ENCODE results near the gene DTX1. TPM values are rescaled to one million over a fixed set of nuclear protein-coding genes. Genes with fewer than 3 reads are reported as not detected.
A peak's percentile ranks its signal among the peaks of the same experiment; 100 is the strongest.

The DTX1 gene
- total RNA-seq, 1 donor from 2014 or later, result 69.9 TPM

GRCh38 chr12:113054948-113055486, 1.5 kb upstream of the DTX1 start:
- no peak for DNase-seq (ENCODE audit: low spot score)

DNA sequence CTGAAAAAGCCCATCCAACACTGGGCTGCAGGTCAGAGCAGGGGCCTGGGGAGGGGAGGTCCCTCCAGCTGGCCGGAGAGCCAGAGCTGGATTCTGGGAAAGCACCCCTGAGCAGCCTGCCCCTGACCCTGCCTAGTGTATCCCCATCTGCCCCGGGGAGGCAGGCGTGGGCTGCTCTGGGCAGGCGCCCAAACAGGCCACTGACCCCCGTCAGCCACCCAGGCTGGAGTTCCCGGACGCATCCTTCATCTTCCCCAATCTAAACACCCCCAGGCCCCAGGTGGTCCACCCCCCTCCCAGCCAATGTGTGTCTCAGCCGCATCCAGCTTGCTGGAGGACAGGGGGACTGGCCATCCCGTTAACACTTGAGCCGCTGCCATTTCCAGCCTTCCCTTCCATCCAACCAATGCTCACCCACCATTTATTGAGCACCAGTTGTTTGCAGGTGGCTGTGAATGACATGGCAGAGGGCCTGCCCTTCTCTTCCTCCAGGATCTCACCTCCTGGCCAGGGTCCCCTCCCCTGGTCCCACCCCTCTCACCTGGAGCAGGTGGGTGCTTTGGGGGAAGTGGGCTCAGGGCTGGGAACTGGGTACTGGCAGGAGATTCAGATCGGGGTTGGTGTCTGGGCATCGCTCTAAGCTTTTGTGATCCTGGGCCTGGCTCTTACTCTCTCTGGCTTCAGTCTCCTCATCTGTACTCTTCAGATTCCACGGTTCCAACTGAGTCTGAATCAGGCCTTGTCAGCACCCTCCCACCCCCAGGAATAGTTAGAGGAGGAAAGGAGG, 743 bp upstream of the DTX1 start:
- DNase-seq (ENCODE audit: low spot score), result no peak

GRCh38 chr12:113056381-113056630, 224 bp upstream of the DTX1 start:
- no peak for DNase-seq (ENCODE audit: low spot score)

DNA sequence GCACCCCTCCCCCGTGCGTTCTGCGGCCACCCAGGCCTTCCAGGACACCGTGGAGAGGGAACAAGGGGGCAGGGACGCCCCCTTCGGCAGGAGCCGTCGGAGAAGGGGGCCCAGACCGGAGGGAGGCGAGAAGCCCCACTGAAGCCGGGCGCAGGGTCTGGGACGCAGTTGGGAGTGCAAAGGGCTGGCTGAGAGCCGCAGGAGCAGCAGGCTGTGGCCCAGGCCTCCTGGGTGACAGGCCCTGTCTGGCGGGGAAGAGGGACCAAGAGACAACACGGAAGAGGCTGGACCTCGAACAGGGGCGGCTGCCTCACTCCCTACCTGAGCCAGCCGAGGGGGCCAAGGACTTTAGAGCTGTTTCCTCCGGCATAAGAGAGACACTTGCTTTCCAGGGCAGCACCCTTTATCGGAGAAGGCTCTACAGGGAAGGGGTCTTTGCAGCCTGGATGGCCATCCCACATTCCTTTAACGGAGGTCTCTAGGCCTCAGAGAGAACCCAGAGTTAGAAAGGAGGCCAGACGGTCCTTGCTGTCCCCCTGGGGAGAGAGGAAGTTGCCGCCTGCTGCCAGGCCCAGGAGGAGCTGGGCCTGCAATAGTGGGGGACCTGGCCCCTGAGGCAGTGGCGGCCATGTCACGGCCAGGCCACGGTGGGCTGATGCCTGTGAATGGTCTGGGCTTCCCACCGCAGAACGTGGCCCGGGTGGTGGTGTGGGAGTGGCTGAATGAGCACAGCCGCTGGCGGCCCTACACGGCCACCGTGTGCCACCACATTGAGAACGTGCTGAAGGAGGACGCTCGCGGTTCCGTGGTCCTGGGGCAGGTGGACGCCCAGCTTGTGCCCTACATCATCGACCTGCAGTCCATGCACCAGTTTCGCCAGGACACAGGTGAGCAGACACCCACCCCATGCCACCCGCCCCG, 1.3 kb downstream of the DTX1 start:
- DNase-seq (ENCODE audit: low spot score), result peak; percentile 87

- DNase-seq (ENCODE audit: low spot score), result no peak
Measured at GRCh38 chr12:113058553-113058952, 2.0 kb downstream of the DTX1 start.

DNA sequence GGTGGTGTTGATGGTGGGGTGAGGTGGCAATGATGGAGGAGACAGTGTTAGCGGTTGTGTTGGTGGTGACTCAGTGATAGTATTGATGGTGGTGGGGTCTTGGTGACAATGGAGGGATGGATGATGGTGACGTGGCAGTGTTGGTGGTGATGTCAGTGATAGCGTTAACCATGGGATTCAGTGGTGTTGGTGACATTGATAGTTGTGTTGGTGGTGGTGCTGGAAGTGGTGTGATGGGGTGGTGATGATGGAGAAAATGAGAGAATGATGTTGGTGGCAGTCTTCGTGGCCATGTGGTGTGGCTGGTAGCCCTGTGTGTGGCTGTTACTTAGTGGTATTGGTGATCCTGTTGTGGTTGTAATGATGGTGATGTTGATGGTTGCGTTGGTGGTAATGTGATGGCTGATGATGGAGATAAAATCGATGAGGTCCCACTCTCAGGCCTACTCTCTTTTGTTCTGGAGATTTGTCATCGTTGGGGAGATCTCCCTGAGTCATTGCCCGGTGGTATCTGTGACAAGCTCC, 2.6 kb downstream of the DTX1 start:
- DNase-seq (ENCODE audit: low spot score), result no peak

DNA sequence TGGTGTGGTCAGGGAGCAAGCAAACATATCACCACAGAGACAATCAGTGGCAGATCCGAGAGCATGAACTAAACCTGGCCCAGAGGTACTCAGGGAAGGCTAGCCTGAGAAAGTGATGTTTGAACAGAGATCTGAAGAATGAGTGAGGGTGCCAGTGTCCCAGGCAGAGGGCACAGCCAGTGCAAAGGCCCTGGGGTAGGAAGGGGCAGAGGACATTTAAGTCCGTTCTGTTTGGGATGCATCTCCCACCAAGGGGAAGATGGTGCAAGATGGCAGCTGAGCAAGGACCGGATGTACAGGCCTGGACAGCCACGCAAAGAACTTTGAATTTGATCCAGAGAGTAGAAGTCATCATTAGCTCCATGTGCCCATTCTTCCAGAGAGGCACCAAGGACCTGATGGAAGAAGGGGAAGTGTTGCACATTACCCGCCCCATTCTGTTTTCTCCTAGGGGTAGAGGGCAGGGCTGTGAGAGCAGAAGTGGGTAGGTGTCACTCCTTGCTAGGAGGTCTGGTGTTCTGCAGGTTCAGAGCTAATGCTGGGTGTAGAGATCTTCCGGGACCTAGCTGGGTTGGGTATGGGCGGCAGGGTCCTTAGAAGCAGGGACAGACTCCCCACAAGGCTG, 3.9 kb downstream of the DTX1 start:
- DNase-seq (ENCODE audit: low spot score), result no peak

DNA sequence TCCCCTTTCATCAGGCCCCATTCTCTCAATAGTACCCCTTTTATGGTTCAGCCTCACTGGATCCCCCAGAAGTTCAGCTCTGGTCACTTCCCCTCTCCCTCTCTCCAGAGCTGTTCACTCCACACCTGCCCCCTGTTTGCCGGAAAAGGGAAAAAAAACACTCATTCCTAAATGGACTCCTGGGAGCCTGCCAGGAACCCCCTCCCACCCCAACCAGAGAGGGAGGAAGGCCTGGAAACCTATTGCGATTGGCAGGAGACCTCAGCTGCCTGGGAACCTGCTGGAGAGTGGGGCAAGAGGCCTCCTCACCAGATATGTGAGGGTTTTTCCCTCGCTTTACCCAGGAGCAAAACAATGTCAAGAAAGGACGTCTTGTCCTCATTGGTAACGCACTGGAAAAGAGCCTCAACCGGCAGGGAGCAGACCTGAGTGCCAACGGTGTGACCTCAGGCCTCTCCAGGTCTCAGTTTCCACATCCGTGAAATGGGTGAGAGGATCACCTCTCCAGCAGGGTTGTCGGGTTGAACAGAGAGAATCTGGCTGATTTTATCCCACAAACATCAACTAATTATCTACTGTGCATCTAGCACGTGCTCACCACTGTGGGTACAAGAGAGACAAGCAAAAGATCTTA, 4.6 kb downstream of the DTX1 start:
- no peak for DNase-seq (ENCODE audit: low spot score)

GRCh38 chr12:113062502-113063395, 6.2 kb downstream of the DTX1 start:
- DNase-seq (ENCODE audit: low spot score), result no peak

DNA sequence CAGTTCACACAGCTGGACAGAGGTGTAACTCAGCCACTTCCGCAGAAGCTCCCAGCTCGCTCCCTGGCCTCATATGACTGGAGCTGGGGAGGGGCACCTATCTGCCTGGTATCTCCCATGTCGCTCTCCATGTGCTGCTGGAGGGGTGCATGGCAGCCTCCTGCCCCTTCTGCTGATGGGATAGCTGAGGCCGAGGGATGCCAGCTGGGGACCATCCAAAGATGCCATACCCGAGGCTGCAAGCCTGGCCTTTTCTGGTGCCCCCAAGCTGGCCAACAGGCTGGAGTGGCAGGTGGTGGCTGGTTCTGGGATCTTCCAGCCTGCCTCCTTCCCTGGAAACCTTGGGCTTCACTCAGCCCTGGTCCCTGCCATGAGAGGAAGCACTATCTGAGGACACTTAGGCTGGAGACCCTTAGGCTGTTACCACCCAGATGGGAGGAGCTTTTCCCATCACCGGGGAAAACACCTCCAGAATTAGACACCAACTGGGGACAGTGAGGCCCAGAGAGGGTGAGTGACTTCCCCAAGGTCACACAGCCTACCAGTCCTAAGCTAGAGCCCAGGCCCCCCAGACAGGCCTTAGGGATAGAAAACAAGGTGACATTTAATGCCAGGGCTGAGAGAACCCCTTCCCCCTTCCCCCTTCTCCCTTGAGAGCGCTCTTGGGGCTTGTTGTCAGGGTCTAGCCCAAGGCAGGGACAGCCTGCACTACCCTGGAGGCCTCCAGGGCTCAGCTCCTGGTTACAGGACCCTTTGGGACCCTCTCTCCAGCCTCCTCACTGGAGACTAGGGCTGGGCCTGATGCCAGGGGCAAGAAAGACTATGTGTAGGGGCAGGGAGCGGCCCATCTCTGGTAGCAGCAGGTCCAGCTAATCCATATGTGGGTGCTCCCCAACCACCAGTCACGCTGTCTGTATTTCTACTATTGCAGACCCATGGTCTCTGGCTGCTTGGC, 7.1 kb downstream of the DTX1 start:
- no peak for DNase-seq (ENCODE audit: low spot score)

GRCh38 chr12:113064395-113065125, 8.0 kb downstream of the DTX1 start:
- no peak for DNase-seq (ENCODE audit: low spot score)

DNA sequence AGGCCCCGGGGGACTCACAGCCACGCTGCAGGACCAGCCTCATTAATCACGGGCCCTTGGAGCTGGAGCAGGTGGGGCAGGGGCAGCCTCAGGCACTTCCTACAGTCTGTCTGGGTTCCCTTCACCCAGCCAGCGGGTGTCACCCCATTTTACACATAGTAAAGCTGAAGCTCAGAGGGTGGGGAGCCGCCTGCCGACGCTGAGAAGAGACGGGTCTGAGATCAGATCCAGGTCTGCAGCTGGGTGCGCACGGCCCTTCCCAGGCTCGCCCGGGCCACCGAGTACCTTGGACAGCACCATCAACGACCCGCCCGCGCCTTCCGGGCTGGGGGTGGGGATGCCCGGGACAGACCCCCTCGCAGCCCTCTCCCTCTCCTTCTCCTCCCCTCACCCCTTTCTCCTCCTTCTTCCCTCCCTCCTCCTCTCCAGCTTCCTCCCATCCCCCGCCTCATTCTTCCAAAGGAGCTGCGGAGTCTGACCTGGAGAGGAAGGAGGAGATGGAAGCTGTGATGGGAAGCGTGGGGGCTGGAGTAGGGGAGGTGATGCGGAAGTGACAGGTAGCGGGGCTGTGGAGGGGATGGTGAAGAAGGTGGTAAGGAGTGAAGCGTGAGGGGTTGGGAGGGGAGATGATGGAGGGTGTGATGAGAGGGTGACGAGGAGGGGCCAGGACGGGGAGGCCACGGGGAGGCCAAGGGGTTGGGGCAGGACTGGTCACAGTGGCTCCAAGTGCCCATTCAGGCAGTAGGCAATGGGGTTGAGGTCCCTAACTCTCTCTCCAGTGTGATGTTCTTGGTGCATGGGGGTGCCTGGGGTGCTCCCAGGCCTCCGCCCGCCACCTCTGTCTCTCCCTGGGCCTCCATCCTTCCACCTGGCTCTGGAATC, 8.8 kb downstream of the DTX1 start:
- no peak for DNase-seq (ENCODE audit: low spot score)

GRCh38 chr12:113066813-113067400, 10.4 kb downstream of the DTX1 start:
- DNase-seq (ENCODE audit: low spot score), result no peak

GRCh38 chr12:113067987-113068935, 11.7 kb downstream of the DTX1 start:
- DNase-seq (ENCODE audit: low spot score), result no peak

DNA sequence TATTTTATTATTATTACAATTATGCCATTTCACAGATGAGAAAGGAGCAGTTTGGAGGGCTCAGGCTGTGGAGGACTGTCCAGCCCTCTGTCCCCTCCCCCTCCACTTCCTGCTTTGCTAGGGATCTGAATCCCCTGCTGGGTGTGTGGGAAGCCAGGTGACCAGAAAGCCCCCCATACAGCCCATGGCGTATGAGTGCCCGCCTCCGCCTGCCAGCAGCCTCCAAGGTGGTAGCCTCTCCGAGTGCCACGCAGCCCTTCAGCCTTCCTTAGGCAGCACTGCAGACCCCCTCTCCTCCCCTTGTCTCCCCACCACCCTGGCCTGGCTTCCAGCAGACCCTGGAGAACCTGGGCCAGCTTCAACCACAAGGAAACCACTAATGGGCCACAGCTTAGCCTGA, 12.6 kb downstream of the DTX1 start:
- no peak for DNase-seq (ENCODE audit: low spot score)

DNA sequence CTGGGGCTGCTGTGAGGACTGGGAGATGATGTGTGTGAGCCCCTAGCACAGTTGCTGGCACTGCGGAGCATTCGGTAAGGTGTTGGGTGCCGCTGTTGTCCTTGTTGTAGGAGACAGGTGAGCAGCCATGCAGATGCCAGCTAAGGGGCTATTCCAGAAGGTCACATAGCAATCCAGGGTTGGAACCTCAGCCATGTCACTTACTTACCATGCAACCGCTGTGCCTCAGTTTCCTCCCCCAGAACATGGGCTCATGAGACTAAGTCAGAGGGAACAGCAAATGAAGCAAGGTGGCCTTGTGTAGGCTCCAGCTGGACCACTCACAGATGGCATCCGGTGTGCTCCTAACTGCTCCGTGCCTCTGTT, 13.2 kb downstream of the DTX1 start:
- DNase-seq (ENCODE audit: low spot score), result no peak
